ENCODE measurements around the gene RPS3. TPM values are rescaled to one million over a fixed set of nuclear protein-coding genes. Genes with fewer than 3 reads are reported as not detected.

The RPS3 gene
- total and polyA plus RNA-seq, 9 of the 15 experiments (the other 6 are each of a cell fraction or from before 2014, with no cell fraction given) = 2,700 to 5,771 (median 3,679) TPM

GRCh38 chr11:75371949-75372876, 27.1 kb upstream of the RPS3 start (continued):
- TF ChIP-seq ZBTB33 (CRISPR knock-in tag; IDR thresholded peaks at IDR 0.05) (no peak), HMGN3 (IDR thresholded peaks at IDR 0.05; ENCODE audit: borderline replicate concordance, extremely low read depth, insufficient read length, low read depth, low read length) (no peak), SMARCE1 (IDR thresholded peaks at IDR 0.05) (0 out of 2 replicates have a peak, but pooled peaks have one; percentile 32), KLF6 (CRISPR knock-in tag; IDR thresholded peaks at IDR 0.05; ENCODE audit: borderline replicate concordance) (no peak), ZBTB43 (CRISPR knock-in tag; IDR thresholded peaks at IDR 0.05) (no peak), TFAP4 (CRISPR knock-in tag; IDR thresholded peaks at IDR 0.05; ENCODE audit: borderline replicate concordance) (no peak), UBTF (IDR thresholded peaks at IDR 0.05; ENCODE audit: borderline replicate concordance in 1 of 2, low read depth in 2 of 2, low read length in 2 of 2) (no peak), DPF2 (IDR thresholded peaks at IDR 0.05) (peak; percentile 53; the same call in 1 of the 2 replicates), CREB1 (IDR thresholded peaks at IDR 0.05) (no peak), CREB1 (CRISPR knock-in tag; IDR thresholded peaks at IDR 0.05) (no peak), USF2 (CRISPR knock-in tag; IDR thresholded peaks at IDR 0.05) (no peak), HNRNPUL1 (IDR thresholded peaks at IDR 0.05; ENCODE audit: low read length) (no peak), HMBOX1 (IDR thresholded peaks at IDR 0.05) (peak; percentile 83), CC2D1A (IDR thresholded peaks at IDR 0.05) (no peak), FOXA3 (CRISPR knock-in tag; conservative IDR thresholded peaks at IDR 0.05 in 1 of 2, IDR thresholded peaks at IDR 0.05 in 1 of 2) (peak in 1 of 2 experiments; percentile 37; a peak in 1 of 4 replicates), SRF (CRISPR knock-in tag; IDR thresholded peaks at IDR 0.05) (no peak), NCOR1 (IDR thresholded peaks at IDR 0.05) (no peak), GTF2F1 (IDR thresholded peaks at IDR 0.05; ENCODE audit: low read depth, low read length) (no peak), LARP7 (IDR thresholded peaks at IDR 0.05) (no peak)

Data from K562 (cell line).